ENCODE results near the gene GRIK5.

- TF ChIP-seq GATA2 (IDR thresholded peaks at IDR 0.05; ENCODE audit: low read depth, low read length) = no peak
- TF ChIP-seq GATA3 (IDR thresholded peaks at IDR 0.05; ENCODE audit: low read depth, low read length) = no peak
These were observed 76.2 kb downstream of the GRIK5 start, which contains the start of gene ATP1A3 for GRCh38 chr19:41993612-41994483.

Measured in SH-SY5Y (cell line).